Measurements from ENCODE around the gene GALNT2. TPM values are rescaled to one million over a fixed set of nuclear protein-coding genes. Genes with fewer than 3 reads are reported as not detected.

GALNT2 gene
- total RNA-seq, 3 donors from 2014 or later, result 29.5 to 59.1 (median 55.2) TPM

DNA sequence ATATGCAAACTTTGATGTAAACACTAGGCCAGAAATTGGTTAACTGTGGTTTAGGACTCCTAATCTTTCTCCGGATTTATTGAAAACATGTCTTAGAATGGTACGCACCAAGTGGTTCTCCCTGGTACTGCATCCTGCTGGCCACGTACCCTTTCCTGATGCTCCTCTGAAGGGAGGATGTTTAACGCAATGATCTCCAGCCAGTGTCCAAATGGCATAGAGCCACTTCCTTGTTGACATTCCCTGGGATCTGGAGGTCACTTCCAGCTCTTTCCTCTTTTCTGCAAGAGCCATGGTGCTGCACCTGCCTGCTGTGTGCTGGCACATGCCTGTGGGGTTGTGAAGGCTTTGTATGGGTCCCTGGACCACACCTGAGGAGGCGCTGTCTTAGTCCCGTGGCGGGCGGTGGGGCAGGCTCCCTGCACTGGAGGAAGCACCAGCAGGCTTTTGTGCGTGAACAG is 53.9 kb downstream of the GALNT2 start:
- intact Hi-C loops (cut with DNase I, micrococcal nuclease), result no loop called here
- Histone ChIP-seq H3K9me3 (no peaks in the 10 kb centered on the region), H3K4me1 (ENCODE audit: low read depth) (peaks cover 27% of the 10 kb centered on the region), H3K4me3 (no peak overlapping the region), H3K36me3 (ENCODE audit: low read depth) (no peaks in the 10 kb centered on the region)
- TF ChIP-seq, protein P1, sequence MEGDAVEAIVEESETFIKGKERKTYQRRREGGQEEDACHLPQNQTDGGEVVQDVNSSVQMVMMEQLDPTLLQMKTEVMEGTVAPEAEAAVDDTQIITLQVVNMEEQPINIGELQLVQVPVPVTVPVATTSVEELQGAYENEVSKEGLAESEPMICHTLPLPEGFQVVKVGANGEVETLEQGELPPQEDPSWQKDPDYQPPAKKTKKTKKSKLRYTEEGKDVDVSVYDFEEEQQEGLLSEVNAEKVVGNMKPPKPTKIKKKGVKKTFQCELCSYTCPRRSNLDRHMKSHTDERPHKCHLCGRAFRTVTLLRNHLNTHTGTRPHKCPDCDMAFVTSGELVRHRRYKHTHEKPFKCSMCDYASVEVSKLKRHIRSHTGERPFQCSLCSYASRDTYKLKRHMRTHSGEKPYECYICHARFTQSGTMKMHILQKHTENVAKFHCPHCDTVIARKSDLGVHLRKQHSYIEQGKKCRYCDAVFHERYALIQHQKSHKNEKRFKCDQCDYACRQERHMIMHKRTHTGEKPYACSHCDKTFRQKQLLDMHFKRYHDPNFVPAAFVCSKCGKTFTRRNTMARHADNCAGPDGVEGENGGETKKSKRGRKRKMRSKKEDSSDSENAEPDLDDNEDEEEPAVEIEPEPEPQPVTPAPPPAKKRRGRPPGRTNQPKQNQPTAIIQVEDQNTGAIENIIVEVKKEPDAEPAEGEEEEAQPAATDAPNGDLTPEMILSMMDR (IDR thresholded peaks at IDR 0.05), result peak; percentile 74
- peak in 2 of 3 donors; percentile 59 to 76 for DNase-seq
- ATAC-seq, result peak; percentile 81

DNA sequence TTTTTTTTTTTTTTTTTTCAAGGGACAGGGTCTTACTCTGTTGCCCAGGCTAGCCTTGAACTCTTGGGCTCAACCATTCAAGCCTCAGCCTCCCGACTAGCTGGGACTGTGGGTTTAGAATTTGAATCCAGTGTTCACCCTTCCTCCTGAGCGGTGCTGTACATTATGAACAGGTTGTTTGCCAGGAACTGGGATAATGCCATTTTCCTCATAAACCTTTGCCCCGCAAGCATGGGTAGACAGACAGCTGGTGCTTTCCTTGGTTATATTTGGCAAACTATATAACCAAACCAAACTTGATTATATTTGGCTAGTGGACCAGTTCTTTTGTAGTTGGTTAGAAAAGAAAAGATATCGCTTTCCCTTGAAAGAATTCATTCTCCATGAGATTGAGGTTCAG is 54.9 kb downstream of the GALNT2 start:
- peaks cover 27% of the 10 kb centered on the region for H3K4me1 ChIP-seq (ENCODE audit: low read depth)
- peak in 1 of 3 donors; percentile 43 for DNase-seq

DNA sequence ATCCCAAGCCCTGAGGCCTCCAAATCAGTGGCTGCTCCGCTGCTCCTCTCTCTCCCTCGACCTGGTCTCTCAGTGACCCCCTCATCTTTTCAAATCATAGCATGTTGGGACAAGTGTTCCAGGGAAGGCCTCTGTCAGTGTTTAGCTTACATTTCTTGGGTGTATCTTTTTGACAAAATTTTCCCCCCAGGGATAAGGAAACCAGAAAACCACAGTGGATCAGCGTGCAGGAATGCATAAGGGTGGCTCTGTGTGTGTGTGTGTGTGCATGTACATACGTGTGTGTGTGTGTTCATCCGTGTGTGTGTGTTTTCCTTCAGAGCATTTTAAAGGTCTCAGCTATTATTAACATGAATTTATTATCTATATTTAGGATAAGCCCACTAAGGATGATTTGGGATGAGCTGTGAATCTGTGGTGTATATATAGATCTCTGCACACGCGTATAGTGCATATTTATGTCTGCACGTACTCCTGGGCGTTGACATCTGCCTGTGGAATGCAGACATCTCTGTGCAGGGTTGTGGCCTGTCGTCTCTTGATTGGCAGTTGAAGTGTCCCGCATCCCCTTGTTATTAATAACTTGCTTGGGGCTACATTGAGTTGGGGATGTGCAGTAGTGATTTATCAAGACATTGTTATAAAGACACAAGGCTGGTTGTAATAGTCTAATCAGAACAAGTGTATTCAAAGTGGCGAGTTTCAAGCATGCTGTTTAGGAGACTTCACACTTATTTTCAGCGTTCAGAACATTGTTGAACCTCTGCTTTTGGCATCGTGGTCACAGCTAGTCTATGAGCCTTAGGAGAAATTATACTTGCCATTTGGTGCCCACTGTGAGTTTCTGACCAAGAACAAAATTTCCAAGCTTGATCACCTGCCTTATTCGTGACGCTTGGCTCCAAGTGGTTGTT is 55.6 kb downstream of the GALNT2 start:
- Histone ChIP-seq H3K4me3 (no peak overlapping the region), H3K36me3 (ENCODE audit: low read depth) (no peaks in the 10 kb centered on the region), H3K9me3 (no peaks in the 10 kb centered on the region), H3K4me1 (ENCODE audit: low read depth) (peaks cover 27% of the 10 kb centered on the region)
- DNase-seq (no peak), ATAC-seq (no peak)
- TF ChIP-seq, protein P1 (IDR thresholded peaks at IDR 0.05), result no peak
- intact Hi-C loops (cut with DNase I, micrococcal nuclease), result no loop called here

More for the DNA sequence above, 54.9 kb downstream of the GALNT2 start:
- H3K4me3 ChIP-seq, result no peak overlapping the region
- H3K9me3 ChIP-seq, result no peaks in the 10 kb centered on the region
- peak; percentile 78 for ATAC-seq
- intact Hi-C loops (cut with DNase I, micrococcal nuclease), result no loop called here
- no peaks in the 10 kb centered on the region for H3K36me3 ChIP-seq (ENCODE audit: low read depth)
- TF ChIP-seq, protein P1 (IDR thresholded peaks at IDR 0.05), result no peak

DNA sequence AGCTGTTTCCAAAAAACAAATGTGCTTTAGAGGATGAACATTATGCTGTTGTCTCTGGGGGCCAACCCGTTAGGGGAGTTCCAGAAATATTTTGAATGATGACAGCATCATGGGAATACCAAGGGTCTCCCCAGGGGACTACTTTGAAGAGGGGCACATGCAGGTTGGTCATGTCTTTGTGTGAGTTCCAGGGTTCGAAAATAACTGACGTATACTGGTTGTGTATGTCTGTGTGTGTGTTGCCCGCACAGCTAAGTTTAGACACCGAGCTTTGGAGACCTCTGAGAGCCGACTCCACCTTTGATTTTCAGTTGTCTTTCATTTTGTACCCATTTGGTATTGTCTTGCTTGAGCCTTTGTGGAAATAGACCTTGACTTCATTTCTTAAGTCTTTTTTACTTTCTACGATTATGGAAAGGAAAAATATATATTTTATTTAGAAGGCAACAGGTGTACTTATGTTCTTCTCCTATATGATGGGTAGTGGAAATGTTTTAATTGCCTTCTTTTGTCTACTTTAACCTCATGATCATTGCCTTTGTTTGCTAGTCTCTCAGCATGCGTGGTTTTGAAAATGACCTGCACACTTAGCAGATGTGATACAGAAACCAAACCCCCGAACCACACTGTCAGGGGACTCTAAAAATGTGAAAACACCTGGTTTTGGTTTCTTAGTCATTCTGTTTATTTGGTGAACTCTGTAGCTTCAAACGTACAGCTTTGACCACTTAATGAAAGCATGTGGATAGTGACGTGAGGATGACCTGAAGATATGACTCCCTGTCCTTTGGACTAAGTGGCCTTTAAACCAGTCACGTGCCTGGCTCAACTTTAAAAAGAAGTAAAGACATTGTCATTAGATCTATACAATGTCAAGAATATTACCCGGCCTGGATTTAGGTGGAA is 56.5 kb downstream of the GALNT2 start:
- no peak for DNase-seq
- peak; percentile 21 for ATAC-seq
- TF ChIP-seq, protein P1 (IDR thresholded peaks at IDR 0.05), result no peak
- intact Hi-C loops (cut with DNase I, micrococcal nuclease), result no loop called here
- Histone ChIP-seq H3K4me3 (no peak overlapping the region), H3K4me1 (ENCODE audit: low read depth) (peaks cover 27% of the 10 kb centered on the region), H3K9me3 (no peaks in the 10 kb centered on the region), H3K36me3 (ENCODE audit: low read depth) (no peaks in the 10 kb centered on the region)

Measured in mucosa of descending colon (tissue), 3 donors.